Spleen (tissue), 11 donors: ENCODE results near the gene PANK4. TPM values are rescaled to one million over a fixed set of nuclear protein-coding genes. Genes with fewer than 3 reads are reported as not detected.

Experiments used
- DNase-seq: peaks from one replicate; pipeline ENCODE4 v3.0.0-alpha.2; 2020
- H3K27ac ChIP-seq, 8 donors: fragments of 200-600 bp; sonication (generic) in 7 of 8; 1 replicate in 4 of 8; 2 replicates in 4 of 8; pipeline versions ENCODE4 v1.5.0 to v1.8.0; 2016 to 2021; ENCODE audit warnings: inconsistent platforms in 4 of 8, mild to moderate bottlenecking in 4 of 8, moderate library complexity in 1 of 8
- H3K27me3 ChIP-seq, 7 donors: fragments of 200-600 bp; sonication (generic) in 6 of 7; replicated peaks in 1 of 7; 1 replicate in 4 of 7; 2 replicates in 3 of 7; pipeline versions ENCODE4 v1.5.0 to v1.8.0; 2016 to 2021; ENCODE audit warnings: inconsistent platforms in 3 of 7, mild to moderate bottlenecking in 1 of 7
- H3K36me3 ChIP-seq, 6 donors: fragments of 200-600 bp; sonication (generic) in 5 of 6; 1 replicate in 4 of 6; 2 replicates in 2 of 6; pipeline versions ENCODE4 v1.5.0 to v1.8.0; 2016 to 2021; ENCODE audit warnings: inconsistent platforms in 2 of 6
- H3K4me1 ChIP-seq, 6 donors: fragments of 200-600 bp; sonication (generic) in 5 of 6; 1 replicate in 3 of 6; 2 replicates in 3 of 6; pipeline versions ENCODE4 v1.5.0 to v1.8.0; 2016 to 2021; ENCODE audit warnings: inconsistent platforms in 3 of 6
- H3K4me3 ChIP-seq, 8 donors: fragments of 200-600 bp; sonication (generic) in 7 of 8; 1 replicate in 4 of 8; 2 replicates in 4 of 8; pipeline versions ENCODE4 v1.5.0 to v1.8.0; 2016 to 2021; ENCODE audit warnings: inconsistent platforms in 4 of 8, mild to moderate bottlenecking in 4 of 8, moderate library complexity in 2 of 8
- H3K9me3 ChIP-seq, 8 donors: fragments of 200-600 bp; sonication (generic) in 7 of 8; 1 replicate in 4 of 8; 2 replicates in 4 of 8; pipeline versions ENCODE4 v1.5.0 to v1.8.0; 2016 to 2021; ENCODE audit warnings: inconsistent platforms in 4 of 8
- POLR2A ChIP-seq, 3 donors: fragments of 450-650 bp; IDR thresholded peaks; one replicate each; pipeline ENCODE4 v1.5.1; 2017; ENCODE audit warnings: antibody characterized with exemption in 3 of 3, mild to moderate bottlenecking in 1 of 3
- POLR2AphosphoS5 ChIP-seq, 3 donors: sonication (generic); formaldehyde crosslinking; IDR thresholded peaks; one replicate each; pipeline ENCODE4 v1.5.1; 2017; ENCODE audit warnings: antibody characterized with exemption in 3 of 3
- WGBS, 5 donors: extraction: QIAGEN DNeasy Blood & Tissue Kit in 3 of 5; methylation state at CpG; one replicate each; pipeline versions ENCODE4 v1.1.5 to v1.1.7; 2013 to 2018; 5-methylcytosine and 5-hydroxymethylcytosine counted together
- intact Hi-C: fragments of 100-400 bp; cut with DNase I; formaldehyde crosslinking; loops from one replicate; pipeline ENCODE4 v1.15.0; 2023; ENCODE audit warnings: low total_unique reads
- polyA plus RNA-seq, 3 donors: library from polyadenylated mRNA; stranded (reverse); fragments of 200-250 nt; gene quantifications; one replicate each; pipeline ENCODE4 v1.2.1, GENCODE V29; 2013
- total RNA-seq, 7 donors: library from RNA; depleted of rRNA in 3 of 7; stranded (reverse); fragments of >200 nt in 3 of 7; fragmentation: NEBNext Ultra II Directional in 4 of 7; extraction: Animal tissue kit (Norgen Biotek cat#: 25700) in 4 of 7; gene quantifications; one replicate each; pipeline versions ENCODE4 v1.1.0 to v1.2.1, GENCODE V29; 2016 to 2021
- TF ChIP-seq, protein P1 (sequence below), 11 experiments: fragments of 200-600 bp in 7 of 11; fragments of 450-650 bp in 4 of 11; sonication (generic) in 4 of 11; IDR thresholded peaks in 8 of 11; conservative IDR thresholded peaks in 3 of 11; 1 replicate in 7 of 11; 2 replicates in 4 of 11; pipeline versions ENCODE4 v1.4.0 to v1.8.0; 2016 to 2021; ENCODE audit warnings: antibody characterized with exemption in 11 of 11, inconsistent platforms in 4 of 11, mild to moderate bottlenecking in 1 of 11
- donor health status: healthy with polysubstance abuse.
- donor health status: DM: no; HTN: no; CAD: no; lungs with moderate emphysema.
- donor health status: DM: no; HTN: no; CAD: no.
- donor health status: Bipolar disorder and iron deficiency.
- donor health status: healthy.
- donor health status: DM: no; HTN: no; CAD: no.
- donor health status: DM: yes; HTN: yes; CAD: no.

PANK4 gene
- total and polyA plus RNA-seq, 10 donors = 13.8 to 49.5 (median 42.9) TPM

DNA sequence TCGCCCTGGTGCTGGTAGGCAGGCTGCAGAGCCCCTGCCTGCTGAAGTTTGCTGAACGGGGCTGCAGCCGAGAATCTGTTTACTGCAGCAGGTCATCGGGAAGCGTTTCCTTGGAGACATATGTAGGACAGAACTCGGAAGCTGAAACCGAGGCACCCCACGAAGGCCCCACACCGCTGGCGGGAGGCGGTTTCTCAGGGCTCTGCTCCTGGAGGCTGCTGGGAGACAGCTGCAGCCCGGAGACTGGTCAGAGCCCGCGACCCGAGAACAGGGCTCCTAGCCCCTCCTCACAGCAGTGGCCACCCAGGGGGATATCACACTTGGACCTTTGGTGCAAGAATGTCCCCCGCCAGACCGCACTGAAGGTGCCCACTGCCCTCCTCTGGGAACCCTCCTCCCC is 63.0 kb downstream of the PANK4 start:
- intact Hi-C loops = no loop called here
- Histone ChIP-seq H3K4me3 (no peak overlapping the region), H3K4me1 (peaks cover 0 to 39% (median 13%) of the 10 kb centered on the region in 6 donors), H3K27ac (no peak overlapping the region), H3K36me3 (no peaks in the 10 kb centered on the region), H3K27me3 (peaks cover 6 to 73% (median 51%) of the 10 kb centered on the region in 7 donors), H3K9me3 (no peaks in the 10 kb centered on the region)
- WGBS, 5 donors = 40 to 50% (median 43%) methylated on average over 5 to 17 of the region's 17 CpGs
- no peak for DNase-seq
- TF ChIP-seq POLR2A (IDR thresholded peaks at IDR 0.05) = no peak
- TF ChIP-seq POLR2AphosphoS5 (IDR thresholded peaks at IDR 0.05) = no peak
- TF ChIP-seq, protein P1, sequence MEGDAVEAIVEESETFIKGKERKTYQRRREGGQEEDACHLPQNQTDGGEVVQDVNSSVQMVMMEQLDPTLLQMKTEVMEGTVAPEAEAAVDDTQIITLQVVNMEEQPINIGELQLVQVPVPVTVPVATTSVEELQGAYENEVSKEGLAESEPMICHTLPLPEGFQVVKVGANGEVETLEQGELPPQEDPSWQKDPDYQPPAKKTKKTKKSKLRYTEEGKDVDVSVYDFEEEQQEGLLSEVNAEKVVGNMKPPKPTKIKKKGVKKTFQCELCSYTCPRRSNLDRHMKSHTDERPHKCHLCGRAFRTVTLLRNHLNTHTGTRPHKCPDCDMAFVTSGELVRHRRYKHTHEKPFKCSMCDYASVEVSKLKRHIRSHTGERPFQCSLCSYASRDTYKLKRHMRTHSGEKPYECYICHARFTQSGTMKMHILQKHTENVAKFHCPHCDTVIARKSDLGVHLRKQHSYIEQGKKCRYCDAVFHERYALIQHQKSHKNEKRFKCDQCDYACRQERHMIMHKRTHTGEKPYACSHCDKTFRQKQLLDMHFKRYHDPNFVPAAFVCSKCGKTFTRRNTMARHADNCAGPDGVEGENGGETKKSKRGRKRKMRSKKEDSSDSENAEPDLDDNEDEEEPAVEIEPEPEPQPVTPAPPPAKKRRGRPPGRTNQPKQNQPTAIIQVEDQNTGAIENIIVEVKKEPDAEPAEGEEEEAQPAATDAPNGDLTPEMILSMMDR (IDR thresholded peaks at IDR 0.05 in 8 of 11, conservative IDR thresholded peaks at IDR 0.05 in 3 of 11) = no peak

DNA sequence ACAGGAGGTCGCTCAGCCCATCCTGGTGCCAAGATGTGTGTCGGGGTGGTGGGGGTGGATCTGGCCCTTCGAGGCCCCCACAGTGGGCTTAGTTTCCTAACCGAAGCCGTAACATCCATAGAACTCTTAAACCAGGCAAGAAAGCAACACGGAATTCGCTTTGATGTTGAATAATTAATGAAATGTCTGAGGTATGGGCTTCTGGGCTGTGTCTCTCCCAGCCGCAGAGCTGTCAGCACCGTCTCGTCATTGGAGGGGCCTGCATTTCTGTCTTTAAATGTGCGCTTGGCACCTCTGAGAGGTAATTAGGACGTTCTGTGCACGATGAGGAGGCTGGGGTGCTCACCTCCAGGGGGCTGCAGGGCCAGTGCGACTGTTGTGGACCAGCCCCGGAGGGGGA is 63.6 kb downstream of the PANK4 start:
- Histone ChIP-seq H3K27ac (no peak overlapping the region), H3K36me3 (no peaks in the 10 kb centered on the region), H3K4me3 (no peak overlapping the region), H3K9me3 (no peaks in the 10 kb centered on the region), H3K4me1 (peaks cover 0 to 34% (median 13%) of the 10 kb centered on the region in 6 donors), H3K27me3 (peaks cover 6 to 73% (median 45%) of the 10 kb centered on the region in 7 donors)
- intact Hi-C loops = no loop called here
- DNase-seq = no peak
- 54 to 65% (median 57%) methylated on average over 9 to 15 of the region's 15 CpGs for WGBS, 5 donors
- TF ChIP-seq, protein P1 (IDR thresholded peaks at IDR 0.05 in 8 of 11, conservative IDR thresholded peaks at IDR 0.05 in 3 of 11) = no peak
- TF ChIP-seq POLR2A (IDR thresholded peaks at IDR 0.05) (no peak), POLR2AphosphoS5 (IDR thresholded peaks at IDR 0.05) (no peak)

GRCh38 chr1:2460996-2461751 is 65.2 kb downstream of the PANK4 start:
- H3K4me3 ChIP-seq = no peak overlapping the region
- H3K9me3 ChIP-seq = no peaks in the 10 kb centered on the region
- DNase-seq = no peak
- peaks cover 0 to 73% (median 29%) of the 10 kb centered on the region in 7 donors for H3K27me3 ChIP-seq
- TF ChIP-seq POLR2AphosphoS5 (IDR thresholded peaks at IDR 0.05) (no peak), POLR2A (IDR thresholded peaks at IDR 0.05) (no peak)
- TF ChIP-seq, protein P1 (IDR thresholded peaks at IDR 0.05 in 8 of 11, conservative IDR thresholded peaks at IDR 0.05 in 3 of 11) = no peak
- 76 to 92% (median 80%) methylated on average over 12 to 18 of the region's 18 CpGs for WGBS, 5 donors
- H3K4me1 ChIP-seq = peaks cover 0 to 18% (median 6%) of the 10 kb centered on the region in 6 donors
- intact Hi-C loops = no loop called here
- H3K27ac ChIP-seq = no peak overlapping the region
- H3K36me3 ChIP-seq = no peaks in the 10 kb centered on the region

- WGBS, 5 donors = 54 to 72% (median 60%) methylated on average over 8 of the region's 8 CpGs
- TF ChIP-seq POLR2AphosphoS5 (IDR thresholded peaks at IDR 0.05) (no peak), POLR2A (IDR thresholded peaks at IDR 0.05) (no peak)
- TF ChIP-seq, protein P1 (IDR thresholded peaks at IDR 0.05 in 8 of 11, conservative IDR thresholded peaks at IDR 0.05 in 3 of 11) = no peak
- H3K4me1 ChIP-seq = peaks cover 0 to 14% (median 5%) of the 10 kb centered on the region in 6 donors
- H3K9me3 ChIP-seq = no peaks in the 10 kb centered on the region
- DNase-seq = no peak
- peaks cover 0 to 73% (median 27%) of the 10 kb centered on the region in 7 donors for H3K27me3 ChIP-seq
- no peak overlapping the region for H3K4me3 ChIP-seq
- H3K36me3 ChIP-seq = no peaks in the 10 kb centered on the region
- no peak overlapping the region for H3K27ac ChIP-seq
- intact Hi-C loops = no loop called here
Observed at GRCh38 chr1:2460203-2460602, 66.2 kb downstream of the PANK4 start.
